GM21723 (cell line): Measurements from ENCODE around the gene RETREG1.
A peak's percentile ranks its signal among the peaks of the same experiment; 100 is the strongest.
"Not testable (repeated sequence)": the region's sequence is repeated elsewhere in the genome, so short reads cannot be mapped to it uniquely, and the experiment has no call there.

Experiments used
- ATAC-seq: cut with Tn5 transposase; IDR thresholded peaks from one replicate; pipeline ENCODE4 v1.9.1; 2021; ENCODE audit warnings: mild to moderate bottlenecking, moderate library complexity; ENCODE audit not compliant: unreplicated experiment

RETREG1 gene

DNA sequence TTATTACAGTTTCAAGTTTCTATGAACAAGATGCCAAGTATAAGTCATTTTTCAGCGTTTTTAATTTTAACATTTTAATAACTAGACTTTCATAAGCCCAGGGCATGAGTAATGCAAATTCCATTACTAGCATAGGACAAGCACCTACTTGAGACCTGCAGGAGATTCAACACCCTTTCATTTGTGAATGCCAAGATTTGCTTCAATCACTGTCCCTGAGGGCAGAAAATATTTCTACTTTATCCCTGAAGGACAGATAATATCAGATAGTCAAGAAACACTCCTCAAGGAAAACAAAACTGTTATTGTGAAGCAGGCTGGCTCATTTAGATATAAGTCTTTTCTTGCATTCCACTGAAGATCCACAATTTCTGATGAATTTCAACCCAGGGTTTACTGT is 123.5 kb downstream of the RETREG1 start:
- no peak for ATAC-seq

DNA sequence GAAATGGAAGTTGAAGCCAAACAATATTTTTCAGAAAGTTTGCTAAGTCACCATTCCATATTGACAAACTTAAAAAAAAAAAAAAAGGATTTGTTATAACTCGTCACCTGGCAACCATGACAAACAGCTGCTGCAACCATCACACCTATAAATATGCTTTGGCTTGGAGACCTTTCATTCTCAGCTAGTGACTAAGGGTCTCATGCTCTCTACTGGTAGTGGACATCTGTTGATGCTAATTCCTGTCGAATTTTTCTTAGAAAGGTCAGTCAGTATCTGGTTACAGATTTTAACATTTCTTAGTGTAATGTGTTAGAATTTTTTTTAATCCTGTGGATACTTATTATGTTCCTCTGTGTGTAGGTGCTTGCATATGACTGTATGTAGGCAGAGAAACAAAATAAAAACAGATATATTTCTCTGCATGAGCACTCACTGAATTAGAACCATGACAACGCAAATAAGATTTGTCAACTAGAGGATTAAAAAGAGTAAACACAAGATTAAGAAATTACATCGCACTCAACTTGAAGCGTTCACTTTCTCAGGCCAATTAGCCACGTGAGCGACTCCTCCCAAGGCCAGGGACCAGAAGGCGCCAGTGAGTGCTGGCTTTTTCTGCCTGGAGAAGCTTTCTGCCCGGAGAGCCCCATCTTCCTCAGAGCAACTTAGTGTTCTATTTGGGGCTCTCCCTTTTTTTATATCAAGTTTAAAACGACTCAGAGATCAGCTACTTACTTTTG is 124.2 kb downstream of the RETREG1 start:
- ATAC-seq = no peak

DNA sequence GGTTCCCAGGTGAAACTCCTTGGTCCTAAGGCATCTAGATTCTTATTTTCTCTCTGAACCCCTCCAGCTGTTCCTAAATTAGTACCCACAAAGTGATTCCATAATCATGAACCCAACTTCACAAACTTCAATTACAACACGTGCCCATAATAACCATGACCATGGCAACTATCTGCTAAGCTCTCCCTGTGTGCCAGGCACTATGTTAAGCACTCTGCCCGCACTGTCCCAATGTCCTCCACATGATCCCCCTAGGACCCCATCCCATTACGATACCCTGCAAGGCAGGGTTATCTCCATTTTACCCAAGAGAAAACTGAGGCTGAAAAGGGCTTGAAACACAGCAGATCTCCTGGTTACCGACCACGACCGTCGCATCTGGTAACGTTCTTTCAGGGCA is 125.9 kb downstream of the RETREG1 start:
- ATAC-seq = no peak

DNA sequence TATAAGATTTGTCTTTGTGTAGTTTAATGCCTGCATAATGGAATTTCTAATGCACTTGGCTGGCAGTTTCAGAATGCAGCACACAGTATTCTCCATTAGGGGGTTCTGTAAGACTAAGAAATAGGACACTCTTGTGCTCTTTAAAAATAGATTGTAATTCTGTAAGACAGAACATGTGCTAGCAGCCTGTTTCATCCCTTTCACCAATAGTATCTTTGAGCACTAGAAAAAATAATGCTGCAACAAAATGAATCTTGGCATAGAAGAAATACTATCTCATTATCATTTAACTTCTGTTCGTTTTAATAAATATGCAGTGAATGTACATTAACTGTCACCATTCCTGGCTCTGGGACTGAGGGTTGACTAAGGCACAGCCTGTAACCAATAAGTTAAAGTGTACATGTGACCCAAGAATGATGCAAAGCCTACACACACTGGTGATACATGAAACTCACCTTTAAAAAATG is 127.4 kb downstream of the RETREG1 start:
- peak; percentile 94 for ATAC-seq

DNA sequence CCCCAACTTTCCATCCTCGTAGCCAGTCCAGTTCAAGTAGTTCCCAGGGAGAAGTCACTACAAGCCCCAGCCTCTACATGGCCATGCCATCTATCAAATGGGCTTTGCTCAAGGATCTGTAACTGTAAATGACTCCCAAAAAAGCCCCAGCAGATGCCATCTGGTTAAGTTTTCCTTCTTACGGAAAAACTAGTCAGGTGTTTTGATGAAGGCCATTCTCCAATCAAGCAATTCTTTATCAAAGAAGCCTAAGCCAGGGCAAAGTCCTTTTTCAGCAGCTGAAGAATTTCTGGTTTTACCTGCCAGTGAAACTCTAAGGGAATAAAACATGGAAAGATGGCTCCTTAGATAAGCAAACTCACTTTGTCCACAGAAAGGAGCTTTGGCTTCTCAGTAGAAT is 129.3 kb downstream of the RETREG1 start:
- no peak for ATAC-seq

DNA sequence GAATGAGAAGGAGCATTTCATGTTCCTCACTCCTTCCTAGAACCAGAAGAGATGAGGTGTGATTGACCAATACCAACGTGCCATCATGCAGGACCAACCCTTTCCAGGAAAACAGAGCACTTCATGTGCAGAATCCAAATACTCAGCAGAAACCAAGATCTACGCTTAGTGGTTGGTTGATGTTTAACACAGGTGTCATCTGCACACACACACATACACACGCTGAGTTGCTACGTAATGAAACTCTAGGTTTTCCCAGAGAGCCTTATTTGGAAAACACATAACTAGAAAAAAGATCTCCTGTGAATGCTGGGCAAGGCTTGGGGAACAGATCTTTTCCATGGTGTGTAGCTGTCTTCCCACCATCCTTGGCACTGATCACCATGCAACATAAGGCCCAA is 130.1 kb downstream of the RETREG1 start:
- ATAC-seq = no peak

DNA sequence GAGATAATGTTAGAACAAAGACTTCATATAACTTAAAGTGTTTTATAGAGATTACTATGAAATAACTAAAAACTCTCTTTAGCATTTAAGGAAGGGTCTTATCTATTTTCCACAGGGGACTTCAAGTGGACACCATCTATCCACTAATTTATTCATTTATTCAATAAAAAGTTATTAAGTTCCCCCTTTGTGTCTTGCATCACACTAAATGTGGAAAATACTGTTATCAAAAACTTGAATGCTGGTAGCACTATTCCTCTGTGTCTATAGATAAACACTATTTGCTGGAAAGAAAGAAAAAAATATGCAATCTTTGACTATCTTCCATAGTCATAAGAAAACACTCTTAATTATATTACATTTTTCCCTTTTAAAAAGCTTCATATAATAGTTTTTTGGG is 131.1 kb downstream of the RETREG1 start:
- ATAC-seq = no peak

DNA sequence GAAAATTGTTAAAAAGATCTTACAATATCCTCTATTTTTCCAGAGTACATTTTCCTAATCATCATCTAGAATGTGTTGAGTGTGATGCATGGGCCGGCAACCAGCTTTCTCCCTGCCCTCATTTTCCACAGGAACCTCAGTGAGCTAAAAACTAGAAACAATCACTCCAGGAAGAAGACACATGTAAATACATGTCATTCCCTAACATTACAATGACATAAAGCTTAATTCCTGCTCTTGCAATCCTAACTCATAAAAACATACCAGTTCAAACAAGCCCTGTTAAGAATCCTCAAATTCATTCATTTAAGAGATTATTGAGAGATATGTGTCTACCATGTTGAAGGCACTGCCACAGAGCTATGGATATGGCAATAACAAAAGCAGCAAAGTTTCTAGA is 132.7 kb downstream of the RETREG1 start:
- ATAC-seq = no peak

DNA sequence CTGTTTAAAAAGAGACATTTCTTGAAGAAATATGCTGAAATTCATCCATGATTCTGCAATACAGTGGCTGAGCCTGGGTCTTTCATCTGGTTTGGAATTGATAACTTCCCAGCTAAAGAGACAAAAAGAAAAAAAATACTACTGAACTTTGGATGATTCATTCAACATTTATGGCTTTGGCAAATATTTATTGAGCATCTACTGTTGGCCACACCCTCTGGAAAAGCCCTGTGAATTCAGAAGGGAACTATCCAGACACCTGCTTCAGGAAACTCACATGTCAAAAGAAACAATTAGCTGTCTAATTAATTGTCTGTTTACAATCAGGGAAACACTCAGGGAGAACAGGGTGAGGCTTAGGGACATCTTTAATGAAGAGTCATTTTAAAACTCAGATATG is 133.4 kb downstream of the RETREG1 start:
- no peak for ATAC-seq

DNA sequence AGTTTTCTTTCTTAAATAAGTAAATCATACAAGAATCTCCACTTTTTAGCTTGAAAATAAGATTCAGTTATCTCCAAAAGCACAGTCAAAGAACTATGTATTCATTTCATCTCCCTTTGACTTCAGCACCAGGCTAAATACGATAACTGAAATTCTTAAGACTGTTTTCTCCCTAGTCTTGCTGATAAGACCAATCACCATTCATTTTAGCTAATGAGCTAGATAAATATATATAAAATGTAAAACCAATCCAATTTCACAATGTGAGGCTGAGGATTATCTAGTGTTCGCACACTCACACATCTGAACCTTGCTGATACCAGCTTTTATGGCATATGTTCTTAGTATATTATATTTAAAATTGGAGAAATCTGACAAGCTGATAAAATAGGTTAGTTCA is 133.9 kb downstream of the RETREG1 start:
- ATAC-seq = no peak

DNA sequence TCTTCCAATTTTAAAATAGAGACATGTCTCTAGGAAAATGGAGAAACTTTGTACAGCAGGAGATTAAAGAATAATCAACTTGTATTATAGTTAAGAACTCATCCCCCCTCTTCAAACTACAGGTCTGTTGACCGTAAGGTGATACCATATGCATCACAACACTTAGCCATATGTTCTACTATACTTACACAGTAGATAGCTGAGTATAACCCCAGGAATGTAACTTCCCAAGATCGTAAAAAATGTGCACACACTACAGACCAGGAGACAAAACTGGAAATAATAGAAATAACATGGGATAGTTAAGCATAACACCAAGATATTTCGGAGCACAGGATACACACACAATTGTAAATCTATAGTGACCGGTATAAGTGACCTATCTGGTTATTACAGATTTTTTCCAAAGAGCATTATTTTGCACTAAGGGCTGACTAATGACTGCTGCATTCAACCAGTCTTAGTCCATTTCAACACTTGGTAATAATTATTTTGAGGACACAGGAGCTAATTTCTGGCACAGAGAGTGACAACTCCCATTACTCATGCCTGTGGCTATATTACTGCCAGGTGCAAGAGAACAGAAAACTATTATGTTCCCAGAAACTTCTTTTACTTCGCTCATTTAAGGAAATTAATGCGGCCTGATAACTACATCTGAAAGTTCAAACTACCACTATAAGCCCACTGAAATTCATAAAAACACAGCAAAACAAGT is 135.8 kb downstream of the RETREG1 start:
- no peak for ATAC-seq

DNA sequence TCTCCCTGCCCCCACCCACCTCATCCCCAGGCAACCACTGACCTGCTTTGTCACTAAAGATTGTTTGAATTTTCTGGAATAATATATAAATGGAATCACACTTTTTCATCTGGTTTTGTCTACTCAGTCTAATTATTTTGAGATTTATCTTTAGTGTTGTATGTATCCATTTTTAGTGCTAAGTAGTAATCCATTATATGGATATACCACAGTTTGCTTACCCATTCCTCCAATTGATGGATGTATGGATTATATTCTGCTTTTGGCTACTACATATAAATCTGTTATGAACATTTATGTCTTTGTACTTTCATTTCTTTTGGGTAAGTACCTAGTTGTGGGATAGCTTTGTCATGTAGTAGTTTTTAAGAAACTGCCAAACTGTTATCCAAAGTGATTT is 136.7 kb downstream of the RETREG1 start:
- ATAC-seq = no peak

DNA sequence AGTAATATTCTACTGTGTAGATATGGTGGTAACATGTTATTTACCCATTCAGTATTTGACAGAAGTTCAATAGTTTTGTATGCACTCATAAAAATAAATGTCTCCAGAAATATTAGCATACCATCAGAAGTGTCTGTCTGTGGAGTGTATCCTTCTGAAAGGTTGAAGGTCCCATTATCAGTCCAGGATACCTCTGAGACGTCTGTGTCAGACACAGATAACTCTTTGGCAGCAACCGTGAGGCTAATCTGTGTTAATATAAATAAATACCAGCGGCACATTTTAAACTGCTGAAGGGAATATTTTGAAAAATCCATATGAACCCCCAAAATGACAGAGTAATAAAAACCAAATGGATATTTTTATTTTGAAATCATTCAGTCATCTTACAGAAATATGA is 139.3 kb downstream of the RETREG1 start:
- ATAC-seq = no peak

DNA sequence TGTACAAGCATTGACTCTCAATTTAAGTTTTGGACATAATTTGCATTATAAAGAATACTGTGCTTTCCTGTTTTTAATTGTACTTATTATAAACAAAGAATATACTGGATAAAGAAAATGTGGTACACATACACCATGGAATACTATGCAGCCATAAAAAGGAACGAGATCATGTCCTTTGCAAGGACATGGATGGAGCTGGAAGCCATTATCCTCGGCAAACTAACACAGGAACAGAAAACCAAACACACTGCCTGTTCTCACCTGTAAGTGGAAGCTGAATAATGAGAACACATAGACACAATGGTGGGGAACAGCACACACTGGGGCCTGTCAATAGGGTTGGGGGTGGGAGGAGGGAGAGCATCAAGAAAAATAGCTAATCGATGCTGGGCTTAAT is 140.4 kb downstream of the RETREG1 start:
- ATAC-seq = not testable (repeated sequence)

DNA sequence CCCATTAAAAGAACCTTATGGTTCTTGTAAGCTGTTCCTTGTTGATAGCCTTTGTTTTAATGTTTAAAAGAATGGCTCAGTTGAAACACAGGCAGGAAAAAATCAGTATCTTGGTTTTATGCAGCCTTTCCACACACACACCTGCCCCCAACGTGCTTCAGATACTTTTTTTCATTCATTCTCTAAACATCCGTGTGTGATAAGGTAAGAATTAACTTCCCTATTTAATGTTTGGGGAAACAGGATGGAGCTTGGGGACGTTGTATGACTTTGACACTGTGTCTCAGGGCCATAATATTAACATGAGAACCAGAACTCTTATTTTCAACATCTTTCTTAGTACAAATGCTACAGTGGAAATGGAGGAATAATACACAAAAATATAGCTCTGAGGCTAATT is 145.4 kb downstream of the RETREG1 start:
- no peak for ATAC-seq

DNA sequence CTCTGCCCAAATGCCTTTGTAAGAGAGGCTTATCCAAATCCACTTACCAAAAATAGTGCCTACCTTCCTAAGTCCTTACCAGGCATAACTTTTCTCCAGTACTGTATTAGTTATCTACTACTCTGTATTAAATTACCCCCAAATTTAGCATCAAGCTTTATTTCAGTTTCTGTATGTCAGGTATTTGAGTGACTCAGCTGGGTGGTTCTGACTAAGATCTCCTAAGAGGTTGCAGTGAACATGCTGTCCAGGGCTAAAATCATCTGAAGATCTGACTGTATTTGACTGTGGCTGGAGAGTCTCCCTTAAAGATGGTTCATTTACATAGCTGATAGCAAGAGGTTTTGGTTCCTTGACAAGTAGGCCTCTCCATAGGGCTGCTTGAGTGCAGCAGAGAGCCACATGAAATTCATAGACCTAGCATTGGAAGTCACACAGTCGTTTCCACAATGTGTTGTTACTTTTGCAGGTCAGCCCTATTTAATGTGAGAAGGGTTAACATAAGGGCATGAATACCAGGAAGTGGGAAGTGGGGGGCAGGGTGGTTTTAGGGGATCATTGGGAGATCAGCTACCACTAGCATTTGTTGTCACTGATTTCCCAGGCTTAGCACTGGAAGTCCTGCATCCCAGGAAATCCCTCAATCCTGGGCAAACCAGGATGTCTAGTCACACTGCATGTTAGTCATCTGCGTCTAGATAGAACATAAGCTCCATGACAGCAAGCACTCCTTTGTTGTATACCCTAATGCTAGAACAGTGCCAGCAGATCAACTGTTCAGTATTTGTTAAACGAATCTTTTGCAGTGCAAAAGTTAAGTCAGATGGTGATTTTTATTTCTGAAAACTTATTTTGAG is 149.2 kb downstream of the RETREG1 start:
- peak; percentile 61 for ATAC-seq

DNA sequence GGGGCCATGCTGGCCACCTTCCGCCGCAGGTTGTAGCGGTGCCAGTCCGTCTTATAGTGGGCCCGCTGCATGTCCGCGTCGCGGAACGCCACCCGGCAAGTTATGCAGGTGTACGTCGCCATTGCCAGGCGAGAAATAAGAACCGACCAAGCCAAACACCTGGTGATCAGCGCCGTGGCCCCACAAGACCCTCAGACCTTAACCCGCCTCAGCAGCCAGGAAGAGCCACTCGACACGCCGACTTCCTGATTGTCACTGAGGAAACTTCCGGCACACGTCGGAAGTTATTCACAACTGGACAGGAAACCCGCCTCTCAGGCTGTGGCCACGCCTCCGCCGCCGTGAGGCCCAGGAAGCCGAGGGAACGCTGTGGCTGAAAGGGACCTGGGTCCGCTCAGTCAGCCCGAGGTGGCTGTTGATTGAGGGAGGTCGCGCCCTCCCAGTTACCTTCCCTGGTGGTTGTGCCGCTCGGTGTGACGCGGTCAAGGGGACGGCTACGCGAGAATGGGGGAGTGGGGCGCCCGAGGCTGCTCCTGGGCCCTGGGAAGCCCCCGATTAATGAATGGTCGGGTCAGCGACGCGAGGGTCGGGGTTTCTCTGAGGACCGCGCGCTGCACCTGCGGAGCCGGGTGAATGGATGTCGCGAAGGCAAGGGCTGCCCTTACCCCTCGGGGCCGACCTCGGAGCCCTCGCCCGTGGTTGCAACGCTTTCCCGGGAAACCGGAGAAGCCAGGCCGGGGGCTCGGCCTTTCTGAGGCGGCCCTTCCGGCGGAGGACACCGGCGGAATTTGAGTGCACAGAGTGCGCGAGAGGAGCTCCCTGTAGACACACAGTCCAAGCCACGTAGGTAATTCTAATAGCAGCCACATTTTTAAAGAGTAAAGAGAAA is 151.0 kb downstream of the RETREG1 start, which contains the start of gene ZNF622:
ZNF622 (minus strand) TSS at position 257 of the 889 bp plus-strand sequence; CDS start at position 122, 135 bp downstream.
- ATAC-seq = peak; percentile 90

DNA sequence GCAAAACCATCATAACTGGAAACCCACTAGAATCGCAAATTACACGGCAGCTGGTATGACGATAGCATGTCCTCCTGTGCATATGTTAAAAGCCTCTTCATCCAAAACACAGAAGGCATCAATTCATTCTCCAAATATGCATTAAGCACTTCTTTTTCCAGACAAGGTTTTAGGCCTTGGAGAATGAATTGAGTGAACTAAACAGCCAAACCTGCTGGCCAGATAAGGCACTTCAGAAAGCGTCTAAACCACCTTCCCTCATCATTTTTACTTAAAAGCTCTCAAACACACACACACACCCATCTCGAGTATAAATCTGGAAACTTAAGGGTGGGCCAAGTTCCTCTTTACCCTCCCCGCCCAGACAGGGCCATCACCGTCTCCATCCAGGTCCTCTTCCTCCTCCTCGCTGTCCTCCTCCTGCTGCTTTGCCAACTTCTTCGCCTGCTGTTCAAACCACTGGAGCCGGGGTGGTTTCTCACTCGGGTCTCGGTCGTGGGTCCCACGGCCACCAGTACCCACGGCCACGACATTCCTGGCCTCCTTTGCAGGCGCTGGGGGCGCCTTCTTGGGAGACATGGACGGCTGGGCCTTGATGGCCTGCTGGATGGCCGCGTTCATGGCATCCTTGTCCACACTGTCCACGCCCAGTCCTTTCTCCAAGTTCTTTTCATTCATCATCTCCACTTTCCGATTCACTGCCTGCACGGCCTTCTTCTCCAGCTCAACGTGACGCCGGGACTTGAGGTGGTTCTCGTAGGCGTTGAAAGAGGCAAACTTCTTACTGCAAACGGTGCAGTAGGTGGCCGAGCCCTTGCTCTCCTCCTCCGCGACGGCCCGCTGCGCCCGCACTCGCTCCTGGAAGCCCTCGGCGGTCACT is 151.9 kb downstream of the RETREG1 start:
- no peak for ATAC-seq

DNA sequence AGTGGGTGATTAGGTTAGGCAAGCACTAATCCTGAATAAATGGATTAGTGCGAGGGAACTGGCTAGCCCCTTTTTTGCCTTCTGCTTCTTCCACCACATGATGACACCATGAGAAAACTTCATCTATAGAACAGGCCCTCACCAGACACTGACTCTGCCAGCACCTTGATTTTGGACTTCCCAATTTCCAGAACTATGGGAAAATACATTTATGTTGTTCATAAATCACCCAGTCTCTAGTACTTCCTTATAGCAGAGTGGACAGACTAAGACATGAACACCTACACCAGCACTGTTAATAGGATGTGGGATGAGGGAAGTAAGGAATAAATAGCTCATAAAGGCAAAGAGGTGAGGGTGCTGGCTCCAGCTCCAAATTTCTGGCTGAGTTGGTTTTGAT is 152.6 kb downstream of the RETREG1 start:
- ATAC-seq = no peak
